ENCODE data around the gene CLDN22.

DNA sequence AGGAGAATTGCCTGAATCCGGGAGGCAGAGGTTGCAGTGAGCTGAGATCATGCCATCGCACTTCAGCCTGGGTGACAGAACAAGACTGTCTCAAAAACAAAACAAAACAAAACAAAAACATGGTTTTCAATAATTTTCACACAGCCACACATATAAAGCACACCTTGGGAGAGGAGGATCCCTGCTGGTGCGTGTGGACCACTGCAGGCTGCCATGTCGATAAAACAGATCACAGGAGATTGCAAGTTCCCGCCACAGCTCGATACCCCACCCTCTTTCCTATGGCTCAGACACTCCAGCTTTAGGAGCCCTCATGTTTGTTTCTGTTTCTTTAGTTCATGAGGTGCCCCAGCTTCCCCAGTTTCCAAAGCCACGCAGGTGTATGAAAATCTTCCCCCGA lies 33.5 kb upstream of the CLDN22 start:
- TF ChIP-seq, protein P1, sequence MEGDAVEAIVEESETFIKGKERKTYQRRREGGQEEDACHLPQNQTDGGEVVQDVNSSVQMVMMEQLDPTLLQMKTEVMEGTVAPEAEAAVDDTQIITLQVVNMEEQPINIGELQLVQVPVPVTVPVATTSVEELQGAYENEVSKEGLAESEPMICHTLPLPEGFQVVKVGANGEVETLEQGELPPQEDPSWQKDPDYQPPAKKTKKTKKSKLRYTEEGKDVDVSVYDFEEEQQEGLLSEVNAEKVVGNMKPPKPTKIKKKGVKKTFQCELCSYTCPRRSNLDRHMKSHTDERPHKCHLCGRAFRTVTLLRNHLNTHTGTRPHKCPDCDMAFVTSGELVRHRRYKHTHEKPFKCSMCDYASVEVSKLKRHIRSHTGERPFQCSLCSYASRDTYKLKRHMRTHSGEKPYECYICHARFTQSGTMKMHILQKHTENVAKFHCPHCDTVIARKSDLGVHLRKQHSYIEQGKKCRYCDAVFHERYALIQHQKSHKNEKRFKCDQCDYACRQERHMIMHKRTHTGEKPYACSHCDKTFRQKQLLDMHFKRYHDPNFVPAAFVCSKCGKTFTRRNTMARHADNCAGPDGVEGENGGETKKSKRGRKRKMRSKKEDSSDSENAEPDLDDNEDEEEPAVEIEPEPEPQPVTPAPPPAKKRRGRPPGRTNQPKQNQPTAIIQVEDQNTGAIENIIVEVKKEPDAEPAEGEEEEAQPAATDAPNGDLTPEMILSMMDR (conservative IDR thresholded peaks at IDR 0.05; ENCODE audit: low read depth, low read length): no peak
- TF ChIP-seq EZH2 (IDR thresholded peaks at IDR 0.05; ENCODE audit: borderline replicate concordance, low read depth, low read length, poor library complexity, severe bottlenecking): no peak
